KMS-11 (cell line): ENCODE data around the gene KRT36.

Source experiments
- H2AFZ ChIP-seq: fragments of 200-600 bp; sonication (generic); 2 replicates; pipeline ENCODE4 v1.6.1; 2016; ENCODE audit warnings: antibody characterized with exemption, mixed run types, low read depth
- H3K27ac ChIP-seq: fragments of 200-600 bp; sonication (generic); 2 replicates; pipeline ENCODE4 v1.6.1; 2016; ENCODE audit warnings: mild to moderate bottlenecking, mixed run types
- H3K27me3 ChIP-seq: fragments of 200-600 bp; sonication (generic); 2 replicates; pipeline ENCODE4 v1.6.1; 2017; ENCODE audit warnings: mild to moderate bottlenecking, low read depth, mixed run types, moderate library complexity; ENCODE audit not compliant: insufficient read depth
- H3K36me3 ChIP-seq: fragments of 200-600 bp; sonication (generic); 2 replicates; pipeline ENCODE4 v1.6.1; 2017; ENCODE audit warnings: mild to moderate bottlenecking, mixed run types; ENCODE audit not compliant: insufficient read depth
- H3K4me1 ChIP-seq: fragments of 200-600 bp; sonication (generic); 2 replicates; pipeline ENCODE4 v1.6.1; 2016; ENCODE audit warnings: mild to moderate bottlenecking, low read depth, mixed run types; ENCODE audit not compliant: poor library complexity, severe bottlenecking
- H3K4me2 ChIP-seq: fragments of 200-600 bp; sonication (generic); 2 replicates; pipeline ENCODE4 v1.7.0; 2016; ENCODE audit warnings: mild to moderate bottlenecking, mixed run types
- H3K4me3 ChIP-seq: fragments of 200-600 bp; sonication (generic); IDR thresholded peaks from 2 replicates; pipeline ENCODE4 v1.6.1; 2017; ENCODE audit warnings: low read depth, low read length, mixed read lengths; ENCODE audit not compliant: insufficient read depth
- H3K79me2 ChIP-seq: fragments of 200-600 bp; sonication (generic); 2 replicates; pipeline ENCODE4 v1.6.1; 2016; ENCODE audit warnings: low read depth, mixed run types; ENCODE audit not compliant: insufficient read depth
- H3K9ac ChIP-seq: fragments of 200-600 bp; sonication (generic); 2 replicates; pipeline ENCODE4 v1.6.1; 2016; ENCODE audit warnings: mild to moderate bottlenecking, mixed run types
- H4K20me1 ChIP-seq: fragments of 200-600 bp; sonication (generic); 2 replicates; pipeline ENCODE4 v1.6.1; 2016; ENCODE audit warnings: mild to moderate bottlenecking, mixed run types; ENCODE audit not compliant: insufficient read depth
- CTCF ChIP-seq: fragments of 200-600 bp; sonication (generic); conservative IDR thresholded peaks from 2 replicates; pipeline ENCODE4 v1.6.1; 2017; ENCODE audit warnings: low read depth, mild to moderate bottlenecking, antibody characterized with exemption, low read length, moderate library complexity, mixed read lengths

The KRT36 gene

GRCh38 chr17:41529491-41529915 is 39.8 kb upstream of the KRT36 start:
- H3K4me2 ChIP-seq, result no peak overlapping the region
- H2AFZ ChIP-seq, result no peak overlapping the region
- H3K9ac ChIP-seq, result no peak overlapping the region
- no peaks in the 10 kb centered on the region for H3K79me2 ChIP-seq
- H3K27ac ChIP-seq, result no peak overlapping the region
- H3K27me3 ChIP-seq, result peaks cover 23% of the 10 kb centered on the region
- no peak overlapping the region for H3K4me3 ChIP-seq
- no peaks in the 10 kb centered on the region for H4K20me1 ChIP-seq
- no peak for TF ChIP-seq CTCF
- H3K36me3 ChIP-seq, result no peaks in the 10 kb centered on the region
- no peaks in the 10 kb centered on the region for H3K4me1 ChIP-seq

- TF ChIP-seq CTCF, result no peak
- Histone ChIP-seq H3K27ac (no peak overlapping the region), H3K79me2 (no peaks in the 10 kb centered on the region), H3K36me3 (no peaks in the 10 kb centered on the region), H3K27me3 (peaks cover 23% of the 10 kb centered on the region), H3K4me3 (no peak overlapping the region), H3K4me1 (no peaks in the 10 kb centered on the region), H3K4me2 (no peak overlapping the region), H4K20me1 (no peaks in the 10 kb centered on the region), H3K9ac (no peak overlapping the region), H2AFZ (no peak overlapping the region)
These were observed 39.2 kb upstream of the KRT36 start for GRCh38 chr17:41528959-41529353.

- Histone ChIP-seq H3K4me3 (no peak overlapping the region), H3K4me2 (no peak overlapping the region), H3K27me3 (peaks cover 23% of the 10 kb centered on the region), H3K36me3 (no peaks in the 10 kb centered on the region), H2AFZ (no peak overlapping the region), H3K4me1 (no peaks in the 10 kb centered on the region), H3K27ac (no peak overlapping the region), H3K9ac (no peak overlapping the region), H3K79me2 (no peaks in the 10 kb centered on the region), H4K20me1 (no peaks in the 10 kb centered on the region)
- TF ChIP-seq CTCF, result no peak
These were observed 37.6 kb upstream of the KRT36 start for GRCh38 chr17:41527063-41528023.

- Histone ChIP-seq H3K4me1 (no peaks in the 10 kb centered on the region), H3K27ac (no peak overlapping the region), H3K27me3 (peaks cover 4% of the 10 kb centered on the region), H3K9ac (no peak overlapping the region), H4K20me1 (no peaks in the 10 kb centered on the region), H3K79me2 (no peaks in the 10 kb centered on the region), H2AFZ (no peak overlapping the region), H3K4me2 (no peak overlapping the region), H3K36me3 (no peaks in the 10 kb centered on the region), H3K4me3 (no peak overlapping the region)
- no peak for TF ChIP-seq CTCF
These were observed 34.6 kb upstream of the KRT36 start for GRCh38 chr17:41524261-41524660.
